GM19351 (cell line): Measurements from ENCODE around the gene COL27A1.

Experiments used
- ATAC-seq: cut with Tn5 transposase; IDR thresholded peaks from one replicate; pipeline ENCODE4 v1.9.1; 2021; ENCODE audit warnings: mild to moderate bottlenecking, moderate library complexity; ENCODE audit not compliant: unreplicated experiment

The COL27A1 gene

DNA sequence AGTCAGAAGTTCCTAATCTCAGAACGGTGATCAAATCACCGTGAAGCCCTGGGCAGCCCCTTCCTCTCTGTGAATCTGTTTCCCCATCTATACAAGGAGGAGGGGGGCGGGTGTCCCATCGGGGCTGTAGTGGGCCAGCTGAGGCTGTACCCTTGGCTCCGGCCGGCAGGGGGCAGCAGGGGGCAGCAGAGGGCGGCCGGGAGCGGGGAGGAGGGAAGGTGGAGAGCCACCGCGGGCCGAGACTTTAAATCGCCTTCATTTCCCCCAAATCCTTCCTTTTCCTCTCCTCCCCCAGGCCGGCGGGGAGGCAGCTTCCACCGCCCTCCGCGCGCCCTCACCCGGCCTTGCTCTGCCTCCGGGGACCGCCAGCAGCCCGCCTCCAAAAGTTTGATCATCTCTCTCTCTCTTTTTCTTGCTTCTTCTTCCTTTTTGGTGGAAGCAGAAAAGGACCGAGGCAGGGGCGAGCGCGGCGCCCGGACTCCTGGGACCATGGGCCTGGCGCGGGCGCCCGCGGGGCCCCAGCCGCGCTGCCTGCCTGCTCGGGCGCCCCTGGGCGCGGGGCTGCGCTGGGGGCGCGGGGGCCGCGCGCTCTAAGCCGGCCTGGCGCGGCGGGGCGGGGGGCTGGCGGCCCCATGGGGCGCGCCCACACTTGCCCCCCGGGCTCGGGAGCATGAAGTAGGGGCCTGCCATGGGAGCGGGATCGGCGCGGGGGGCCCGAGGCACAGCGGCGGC lies at the start of gene COL27A1:
Gene COL27A1 (plus strand): TSS at position 275 of the 732 bp plus-strand sequence. CDS start 414 bp downstream, at position 689.
- peak; percentile 94 for ATAC-seq

DNA sequence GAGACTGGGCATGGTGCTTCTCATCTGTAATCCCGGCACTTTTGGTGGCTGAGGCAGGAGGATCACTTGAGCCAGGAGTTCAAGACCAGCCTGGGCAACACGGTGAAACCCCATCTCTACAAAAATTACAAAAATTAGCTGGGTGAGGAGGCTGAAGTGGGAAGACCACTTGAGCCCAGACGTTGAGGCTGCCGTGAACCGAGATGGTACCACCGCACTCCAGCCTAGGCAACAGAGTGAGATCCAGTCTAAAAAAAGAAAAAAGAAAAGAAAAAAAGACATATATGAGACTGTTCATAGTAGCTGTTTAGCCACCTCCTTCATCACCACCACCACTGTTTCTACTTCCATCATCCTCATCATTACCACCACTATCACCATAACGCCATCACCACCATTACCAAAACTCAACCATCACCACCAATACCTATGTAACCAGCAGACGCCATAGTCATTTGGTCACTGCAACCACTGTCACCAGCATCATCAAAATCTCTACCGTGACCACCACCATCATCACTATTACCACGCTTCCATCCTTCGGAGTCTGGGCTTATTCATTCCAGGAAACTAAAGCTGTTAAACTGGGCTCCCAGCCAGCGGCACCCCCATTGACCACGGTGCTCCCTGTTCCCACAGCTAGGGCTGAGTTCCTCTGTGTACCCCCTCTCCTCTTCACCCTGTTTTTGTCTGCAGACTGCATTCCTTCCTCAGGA lies 47.9 kb upstream of the COL27A1 start:
- ATAC-seq, result peak; percentile 28

DNA sequence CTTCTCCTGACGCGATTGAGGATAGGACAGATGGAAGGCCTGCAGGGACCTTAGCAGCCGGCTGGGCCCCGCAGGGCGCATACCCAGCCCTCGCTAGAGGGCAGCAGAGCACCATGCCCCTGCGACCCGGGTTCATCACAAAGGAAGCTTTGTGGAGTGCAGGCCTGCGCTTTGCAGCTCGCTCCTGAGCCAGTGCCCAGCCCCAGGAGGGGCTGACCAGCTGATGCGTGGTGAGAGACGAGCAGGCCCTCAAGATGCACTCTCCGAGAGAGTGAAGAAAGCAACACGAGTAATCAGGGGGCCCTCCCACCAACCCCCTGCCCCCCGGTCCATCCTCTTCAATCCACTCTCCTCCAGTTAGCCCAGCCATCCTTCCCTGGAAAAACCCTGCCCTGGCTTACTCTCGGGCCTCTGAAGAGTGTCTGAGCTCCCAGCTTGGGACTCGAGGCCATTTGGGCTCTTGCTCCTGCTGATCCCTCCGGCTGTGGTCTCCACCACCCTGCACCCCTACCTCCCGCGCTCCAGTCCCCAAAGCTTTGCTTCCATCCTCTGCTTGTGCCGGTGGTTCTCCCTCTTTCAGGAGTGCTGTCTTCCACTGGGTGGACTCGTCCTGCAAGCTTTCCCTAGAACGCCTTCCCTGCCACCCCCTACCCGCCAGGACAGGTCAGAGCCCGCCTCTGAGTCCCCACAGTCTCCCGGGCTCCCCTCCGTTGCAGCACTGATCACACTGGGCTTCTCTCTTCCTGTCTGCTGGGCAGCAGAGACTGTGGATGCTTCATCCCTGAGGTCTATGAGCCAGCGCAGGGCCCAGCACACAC lies 47.1 kb upstream of the COL27A1 start:
- peak; percentile 74 for ATAC-seq

DNA sequence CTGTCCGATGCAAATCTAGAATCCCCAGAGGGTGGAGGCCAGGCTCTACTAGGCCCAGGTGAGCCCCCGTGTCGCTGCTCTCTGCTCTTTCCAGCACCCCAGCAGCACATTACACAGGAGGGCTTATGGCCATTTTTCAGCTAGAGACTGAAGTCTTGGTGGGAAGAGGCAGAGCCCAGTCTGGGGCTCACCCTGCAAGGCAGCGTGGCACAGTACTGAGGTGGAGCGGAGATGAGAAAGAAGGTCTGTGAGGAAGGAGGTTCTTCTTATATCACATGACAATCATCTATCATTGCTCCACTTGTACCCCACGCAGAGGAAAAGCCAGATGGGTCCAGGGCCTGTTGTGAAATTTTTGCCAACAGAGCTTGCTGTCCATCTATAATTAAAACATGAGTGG lies 46.2 kb upstream of the COL27A1 start:
- ATAC-seq, result no peak

DNA sequence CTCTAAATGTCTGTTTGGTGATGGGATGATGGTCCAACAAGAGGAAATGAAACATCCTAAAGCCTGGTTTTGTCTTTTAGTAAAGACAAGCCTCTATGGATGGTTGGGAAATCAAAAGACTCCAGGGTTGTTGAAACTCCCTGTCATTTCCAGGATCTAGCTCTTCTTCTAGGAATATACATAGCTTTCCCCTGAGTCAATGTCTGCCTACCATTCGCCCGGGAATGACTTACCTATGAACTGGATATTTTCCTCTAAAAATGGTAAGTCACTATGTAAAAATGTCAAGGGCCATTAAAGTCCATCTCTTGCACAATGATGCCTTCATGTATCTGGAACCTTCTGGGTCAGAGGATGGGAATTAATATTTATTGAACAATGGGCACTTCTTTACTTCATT lies 45.2 kb upstream of the COL27A1 start:
- no peak for ATAC-seq

DNA sequence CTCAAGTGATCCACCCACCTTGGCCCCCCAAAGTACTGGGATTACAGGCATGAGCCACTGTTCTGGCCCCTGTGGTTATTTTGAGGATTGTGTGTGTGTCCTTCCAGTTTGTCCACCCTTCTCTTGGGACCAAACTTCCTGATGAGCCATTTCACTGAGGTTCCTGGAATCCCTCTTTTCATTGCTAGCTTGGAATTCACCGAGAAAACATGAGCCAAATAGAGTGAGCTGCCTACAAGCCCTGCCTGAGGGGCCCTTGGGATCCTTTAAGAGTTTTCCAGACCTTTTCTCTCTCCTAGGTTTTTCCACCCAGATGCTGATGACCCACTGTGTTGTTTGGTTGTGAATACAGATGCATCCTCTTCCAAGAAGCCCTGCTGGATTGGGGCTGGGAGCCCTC lies 43.0 kb upstream of the COL27A1 start:
- no peak for ATAC-seq

DNA sequence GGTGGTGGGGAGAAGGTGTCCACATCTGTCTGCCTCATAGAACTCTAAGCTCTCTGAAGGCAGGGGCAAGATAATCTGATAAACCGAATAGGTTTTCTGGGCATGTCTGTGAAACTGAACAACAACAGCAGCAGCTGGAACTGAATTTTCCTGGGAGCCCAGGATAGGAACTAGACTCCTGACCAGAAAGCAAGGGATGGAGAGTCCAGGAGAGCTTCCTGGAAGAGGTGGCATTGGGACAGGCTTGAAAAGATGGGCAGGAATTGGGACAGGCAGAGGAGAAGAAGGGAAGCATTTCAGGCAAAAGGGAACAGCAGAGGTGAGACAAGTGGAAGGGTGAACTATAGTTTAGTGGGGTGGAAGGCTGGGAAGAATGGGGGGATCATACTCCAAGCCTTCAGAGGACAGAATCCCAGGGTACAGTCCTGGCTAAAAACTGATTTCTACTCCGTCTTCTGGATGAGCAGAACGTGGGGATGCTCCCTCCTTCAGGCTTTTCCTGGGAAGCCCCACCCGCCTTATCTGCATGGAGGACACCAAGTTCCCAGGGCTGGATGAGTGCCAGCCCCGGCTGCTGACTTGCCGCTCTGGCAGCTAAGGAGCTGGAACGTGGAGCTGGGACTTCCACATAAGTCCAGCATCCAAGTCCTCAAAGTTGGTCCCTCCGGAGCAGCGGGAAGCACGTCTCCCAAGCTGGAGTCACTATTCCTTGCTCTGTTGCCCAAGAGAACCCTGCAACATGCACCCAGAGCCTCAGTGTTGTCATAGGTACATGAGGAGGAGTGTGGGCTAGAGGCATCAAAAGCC lies 42.4 kb upstream of the COL27A1 start:
- no peak for ATAC-seq

DNA sequence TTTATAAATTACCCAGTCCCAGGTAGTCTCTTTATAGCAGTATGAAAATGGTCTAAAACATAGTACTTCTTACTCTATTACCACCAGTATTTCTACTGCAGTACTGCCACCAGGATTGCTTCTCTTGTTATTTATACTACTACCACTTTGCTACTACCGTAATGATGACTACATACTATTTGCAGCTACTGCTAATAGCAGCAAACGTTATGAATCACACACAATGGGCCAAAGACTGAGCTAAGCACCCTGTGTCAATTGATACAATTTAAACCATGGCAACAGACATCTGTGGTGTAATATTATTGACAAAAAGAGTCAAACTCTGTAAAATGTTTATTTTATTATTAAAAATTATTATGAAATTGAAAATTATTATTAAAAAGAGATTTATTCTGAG lies 41.0 kb upstream of the COL27A1 start:
- ATAC-seq, result no peak

DNA sequence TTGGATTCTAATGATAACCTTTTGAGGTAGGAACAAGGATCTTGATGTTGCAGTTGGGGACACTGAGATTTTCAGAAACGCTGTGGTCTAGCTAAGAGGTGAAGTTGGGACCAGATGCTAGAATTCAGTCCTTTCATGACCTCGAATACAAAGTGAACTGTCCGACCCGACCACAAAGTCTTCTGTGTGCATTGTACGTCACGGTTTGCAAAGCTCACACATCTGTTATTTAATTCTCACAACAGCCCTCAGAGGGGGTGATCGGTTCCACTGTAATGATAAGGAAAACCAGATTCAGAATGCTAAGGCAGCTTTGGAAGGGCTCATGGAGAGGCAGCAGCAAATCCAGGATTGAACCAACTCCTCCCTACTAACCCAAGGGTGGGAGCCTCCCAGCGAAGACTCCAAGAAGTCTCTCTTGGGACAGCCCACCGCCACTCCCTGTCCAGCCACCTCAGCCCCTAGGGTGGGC lies 39.6 kb upstream of the COL27A1 start:
- no peak for ATAC-seq

DNA sequence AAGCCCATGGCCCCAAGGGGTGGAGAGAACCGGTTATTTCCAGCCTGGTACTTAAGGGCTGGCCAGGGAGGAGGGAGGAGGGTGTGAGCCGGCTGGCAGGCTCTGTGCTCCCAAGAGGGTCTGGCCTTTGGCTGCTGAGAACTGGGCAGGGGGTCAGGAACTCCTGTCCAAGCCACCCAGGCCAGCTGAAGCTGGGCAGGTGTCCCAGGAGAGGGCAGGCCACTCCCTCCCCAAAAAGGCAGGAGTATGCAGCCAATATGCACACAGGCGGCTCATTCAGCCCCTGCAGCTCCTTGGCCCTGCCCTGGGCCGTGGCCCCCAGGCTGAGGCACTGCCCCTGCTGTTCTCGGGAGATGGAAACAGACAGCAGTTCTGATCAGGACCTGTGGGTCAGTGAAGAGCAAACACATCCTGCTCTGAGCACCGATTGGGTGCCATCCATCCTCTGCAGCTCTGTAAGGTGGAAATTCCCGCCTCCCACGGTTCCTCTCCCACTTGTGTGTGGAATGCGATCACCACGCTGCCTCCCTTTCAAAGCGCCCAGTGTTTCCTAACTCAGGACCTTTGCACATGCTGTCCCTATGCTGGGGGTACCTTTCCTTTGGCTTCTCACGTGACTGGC lies 39.1 kb upstream of the COL27A1 start:
- no peak for ATAC-seq

DNA sequence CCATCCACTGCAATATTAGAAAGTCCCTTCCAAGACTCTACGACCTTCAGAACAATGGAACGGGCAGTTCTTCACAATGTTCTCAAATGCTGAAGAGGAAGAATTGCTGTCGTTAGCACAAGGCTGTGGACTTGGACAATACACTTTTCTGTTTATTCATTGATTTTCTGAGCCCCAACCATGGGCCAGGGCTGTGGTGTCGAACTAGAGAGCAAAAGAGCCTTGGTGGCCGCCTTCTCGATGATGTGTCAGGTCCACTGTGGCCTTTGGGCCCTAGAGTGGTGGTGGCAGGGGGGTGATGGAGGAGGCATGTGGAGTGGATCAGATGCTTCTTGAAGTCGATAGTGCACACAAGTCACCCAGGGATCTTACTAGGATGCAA lies 37.7 kb upstream of the COL27A1 start:
- ATAC-seq, result no peak

DNA sequence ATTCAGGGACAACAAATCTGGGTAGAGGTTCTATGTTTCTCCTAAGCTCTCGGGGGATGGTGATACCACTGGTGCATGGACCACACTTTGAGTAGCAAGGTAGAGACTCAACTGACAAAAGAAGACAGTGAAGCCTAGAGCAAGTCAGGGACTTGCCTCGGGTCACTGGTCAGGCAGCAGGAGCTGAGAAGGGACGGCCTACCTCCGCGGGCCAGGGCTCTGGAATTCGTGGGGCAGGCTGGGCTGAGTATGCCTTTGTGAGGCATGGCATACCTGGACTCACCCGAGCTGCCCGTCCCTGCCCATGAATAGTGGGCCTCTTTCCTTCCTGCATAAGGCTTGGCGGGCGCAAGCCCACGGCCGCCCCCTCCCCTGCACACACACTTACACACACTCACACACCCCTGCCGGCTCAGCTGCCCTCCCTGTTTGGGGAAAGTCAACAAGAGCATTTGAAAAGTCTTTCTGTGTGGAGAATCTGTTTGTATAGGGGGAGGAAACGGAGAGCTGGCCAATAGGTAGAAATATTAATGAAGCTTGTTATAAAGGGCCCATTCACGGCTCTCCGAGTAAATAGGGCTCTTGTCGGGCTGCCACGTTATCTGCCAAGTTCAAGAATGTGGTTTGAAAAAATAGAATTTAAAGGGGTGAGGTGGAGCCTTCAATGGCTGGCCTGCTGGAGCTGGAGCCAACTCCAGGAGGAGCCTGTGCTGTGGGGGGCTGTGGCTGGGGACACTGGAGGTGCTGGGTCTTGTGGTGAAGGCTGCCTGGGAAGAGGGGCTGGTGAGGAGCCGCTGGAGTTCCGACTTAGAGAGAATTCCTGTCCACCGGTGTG lies 37.1 kb upstream of the COL27A1 start:
- no peak for ATAC-seq

DNA sequence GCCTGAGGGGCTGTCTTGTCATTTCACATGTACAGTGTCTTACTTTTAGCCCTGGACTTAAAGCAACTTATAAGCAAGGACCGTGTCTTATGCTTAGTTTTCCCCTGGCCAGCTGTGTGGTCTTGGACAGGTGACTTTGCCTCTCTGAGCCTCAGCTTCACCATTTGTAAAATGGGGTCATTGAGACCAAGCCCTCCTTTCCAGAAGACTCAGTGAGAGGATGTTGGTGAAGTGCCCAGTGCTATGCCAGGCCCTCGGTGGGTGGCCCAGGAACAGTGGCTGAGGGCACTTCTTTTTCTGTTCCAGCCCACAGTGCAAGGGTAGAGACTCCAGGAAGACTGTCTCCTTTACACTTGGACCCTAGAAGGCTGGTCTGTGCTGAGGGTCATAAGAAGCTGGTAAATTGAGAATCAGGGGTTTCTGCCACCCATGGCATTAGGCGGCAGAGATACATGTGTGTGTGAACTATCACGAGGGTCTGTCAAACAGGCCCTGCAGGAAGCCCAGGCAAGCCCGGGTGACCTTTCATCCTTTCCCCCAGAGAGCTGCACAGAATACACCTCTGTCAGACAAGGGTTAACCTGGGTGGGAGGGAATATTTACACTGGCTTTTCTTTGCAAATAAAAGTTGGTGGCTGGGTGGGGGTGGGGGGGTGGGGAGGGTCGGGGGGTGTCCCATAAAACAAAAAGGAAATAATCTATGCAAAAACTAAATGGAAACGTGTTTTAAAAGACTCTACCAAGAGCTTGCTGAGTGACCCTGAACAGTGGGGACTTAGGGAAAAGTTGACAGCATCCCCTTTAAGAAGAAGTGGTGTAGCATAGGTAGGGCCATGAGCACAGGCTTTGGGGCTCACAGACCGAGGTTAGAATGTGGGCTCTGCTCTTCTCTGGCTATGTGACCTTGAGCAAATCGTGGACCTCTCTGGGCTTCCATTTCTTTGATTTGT lies 35.8 kb upstream of the COL27A1 start:
- no peak for ATAC-seq

DNA sequence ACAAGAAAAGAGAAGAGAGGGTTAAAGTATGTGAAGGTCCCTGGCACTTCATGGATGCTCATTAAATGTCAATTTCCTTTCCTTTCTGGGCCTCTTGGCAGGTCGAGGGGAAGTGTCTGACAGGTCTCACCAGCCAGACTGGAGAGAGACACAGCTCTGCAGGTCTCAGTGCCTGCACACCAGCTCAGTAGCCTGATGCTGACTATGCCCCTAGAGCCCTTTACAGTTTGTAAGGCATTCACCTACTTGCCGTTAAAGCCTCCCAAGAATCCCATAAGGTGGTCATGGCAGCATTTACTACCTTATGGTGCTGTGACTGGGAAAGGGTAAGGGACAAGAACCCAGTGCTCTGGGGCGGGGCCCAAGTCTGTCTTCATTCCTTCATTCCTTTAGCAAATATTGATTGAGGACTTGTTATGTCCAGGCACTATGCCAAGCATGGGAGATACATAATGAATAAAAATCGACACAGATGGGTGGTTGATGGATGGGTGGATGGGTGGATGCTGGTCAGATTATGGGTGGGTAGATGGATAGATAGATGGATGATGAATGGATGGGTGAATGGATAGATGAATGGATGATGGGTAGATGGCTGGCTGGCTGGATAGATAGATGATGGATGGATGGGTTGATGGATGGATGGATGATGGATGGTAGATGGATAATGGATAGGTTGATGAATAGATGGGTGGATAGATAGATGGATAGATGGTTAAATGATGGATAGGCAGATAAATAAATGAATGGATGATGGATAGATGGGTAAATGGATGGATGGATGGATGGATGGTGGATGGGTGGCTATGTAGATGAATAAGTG lies 34.9 kb upstream of the COL27A1 start:
- no peak for ATAC-seq

DNA sequence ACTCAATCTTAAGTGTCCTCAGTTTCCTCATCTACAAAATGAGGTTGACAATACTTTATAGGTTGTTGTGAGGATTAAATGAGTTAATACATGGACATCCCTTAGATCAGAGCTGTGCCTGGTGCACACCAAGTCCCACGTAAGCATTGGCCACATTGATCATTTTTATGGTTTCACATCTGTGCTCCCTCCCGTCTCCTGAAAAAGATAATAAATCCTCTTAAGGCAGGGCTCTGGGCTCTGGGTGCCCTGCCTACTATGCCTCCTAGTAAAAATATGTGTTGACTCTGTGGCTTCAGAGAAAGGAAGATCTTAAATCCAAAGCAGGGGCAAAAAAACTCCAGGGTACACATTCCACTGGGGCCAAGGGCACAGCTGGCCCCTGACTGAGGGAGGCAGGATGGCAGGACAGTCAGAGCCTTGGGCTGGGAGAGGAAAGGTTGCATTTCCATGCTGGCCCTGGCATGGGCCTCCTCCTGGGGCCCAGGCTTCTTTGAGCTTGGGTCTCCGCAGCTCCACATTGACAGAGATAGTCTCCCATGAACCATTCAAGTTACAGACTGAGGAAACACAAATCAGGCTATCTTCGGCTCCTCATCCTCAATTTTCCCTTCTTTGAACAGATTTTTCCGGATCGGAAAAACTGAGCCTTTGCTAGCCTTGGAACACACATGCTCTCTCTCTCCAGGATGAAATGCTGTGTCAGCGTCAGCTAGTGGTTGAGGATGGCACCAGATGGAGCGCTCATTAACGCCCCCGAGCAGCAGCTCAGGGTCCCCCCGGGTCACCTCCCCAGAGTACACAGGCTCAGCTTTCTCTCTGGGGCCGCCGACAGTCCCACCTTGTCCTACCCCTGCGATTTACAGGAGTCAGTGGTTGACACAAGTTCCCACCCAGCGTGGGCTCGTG lies 33.9 kb upstream of the COL27A1 start:
- ATAC-seq, result no peak
